SHP77 (cell line): ENCODE results near the gene RLF.
"Not testable (repeated sequence)": the region's sequence is repeated elsewhere in the genome, so short reads cannot be mapped to it uniquely, and the experiment has no call there.

Experiments used
- DNase-seq, 2 experiments: peaks; one replicate each; lab custom pipeline; 2025; lab: John Stamatoyannopoulos, UW

The RLF gene

DNA sequence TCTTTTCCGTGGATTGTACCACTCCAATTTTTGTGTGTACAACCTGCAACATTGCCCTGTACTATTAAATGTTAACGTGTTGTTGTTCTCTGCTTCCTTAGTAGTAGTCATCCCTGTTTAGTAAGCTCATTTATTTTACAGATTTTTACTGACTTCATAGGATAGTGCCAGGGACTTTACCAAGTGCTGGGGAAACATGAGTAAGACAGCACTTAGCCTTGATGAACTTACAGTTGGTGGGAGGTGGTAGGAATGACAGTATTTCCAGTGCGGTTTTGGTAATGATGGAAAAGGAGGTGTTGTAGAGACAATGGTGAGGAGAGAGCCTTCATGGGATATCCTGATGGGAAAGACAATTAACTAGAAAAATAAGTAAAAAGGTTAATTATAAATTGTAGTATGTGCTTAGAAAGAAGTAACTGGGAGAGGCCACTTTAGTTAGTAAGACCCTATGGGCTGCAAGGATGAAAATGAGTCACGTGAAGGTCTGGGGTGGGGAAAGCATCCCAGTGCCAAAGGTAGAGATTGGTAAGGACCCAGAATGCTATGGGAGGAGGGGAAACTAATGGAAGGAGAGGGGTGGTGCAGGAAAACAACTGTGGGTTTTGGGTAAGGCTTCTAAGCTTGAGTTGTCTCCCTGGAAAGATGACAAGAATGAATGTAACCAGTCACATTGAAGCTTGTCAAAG, 1.7 kb downstream of the RLF start:
- no peak for DNase-seq

DNA sequence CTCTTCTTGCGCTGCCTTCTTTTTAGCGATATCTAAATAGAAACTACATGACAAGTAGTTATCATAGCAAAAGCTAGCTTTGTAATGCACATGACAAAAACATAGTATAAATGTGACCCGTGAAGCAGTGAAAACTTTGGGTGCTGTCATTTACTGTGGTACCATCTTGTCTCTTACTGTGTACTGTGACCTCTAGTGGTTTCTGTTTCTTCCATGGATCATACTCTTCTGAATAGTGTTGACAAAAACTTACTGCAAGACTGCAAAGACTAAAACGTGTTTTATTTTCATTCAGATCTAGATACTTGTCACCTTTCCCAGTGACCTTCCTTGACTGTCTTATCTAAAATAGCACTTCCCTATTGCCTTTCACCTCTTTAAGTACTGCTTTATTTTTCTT, 6.1 kb downstream of the RLF start:
- no peak for DNase-seq

DNA sequence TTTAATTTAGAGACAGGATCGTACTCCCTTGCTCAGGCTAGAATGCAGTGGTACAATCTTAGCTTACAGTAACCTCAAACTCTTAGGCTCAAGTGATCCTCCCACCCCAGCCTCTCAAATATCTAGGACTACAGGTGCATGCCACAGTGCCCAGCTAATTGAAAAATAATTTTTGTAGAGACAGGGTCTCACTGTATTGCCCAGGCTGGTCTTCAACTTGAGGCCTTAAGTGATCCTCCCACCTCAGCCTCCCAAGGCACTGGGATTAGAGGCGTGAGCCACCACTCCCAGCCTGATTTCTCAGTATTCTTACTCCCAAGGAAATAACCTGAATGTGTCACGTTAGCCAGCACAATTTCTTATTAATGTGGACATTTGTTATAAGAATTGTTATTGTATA, 9.8 kb downstream of the RLF start:
- no peak for DNase-seq

DNA sequence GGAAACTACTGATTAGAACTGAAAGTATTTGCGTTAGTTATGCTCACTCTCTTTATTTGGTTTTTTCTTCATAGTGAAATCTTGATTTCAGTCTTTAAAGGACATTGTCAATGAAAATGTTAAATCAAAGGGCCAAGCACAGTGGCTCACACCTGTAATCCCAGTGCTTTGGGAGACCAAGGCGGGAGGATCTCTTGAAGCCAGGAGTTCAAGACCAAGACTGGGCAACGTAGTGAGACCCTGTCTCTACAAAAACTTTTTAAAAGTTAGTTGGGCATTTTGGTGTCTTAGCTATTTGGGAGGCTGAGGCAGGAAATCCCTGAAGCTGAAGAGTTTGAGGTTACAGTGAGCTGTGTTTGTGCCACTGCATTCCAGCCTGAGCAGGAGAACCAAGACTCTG, 13.6 kb downstream of the RLF start:
- DNase-seq: no peak

DNA sequence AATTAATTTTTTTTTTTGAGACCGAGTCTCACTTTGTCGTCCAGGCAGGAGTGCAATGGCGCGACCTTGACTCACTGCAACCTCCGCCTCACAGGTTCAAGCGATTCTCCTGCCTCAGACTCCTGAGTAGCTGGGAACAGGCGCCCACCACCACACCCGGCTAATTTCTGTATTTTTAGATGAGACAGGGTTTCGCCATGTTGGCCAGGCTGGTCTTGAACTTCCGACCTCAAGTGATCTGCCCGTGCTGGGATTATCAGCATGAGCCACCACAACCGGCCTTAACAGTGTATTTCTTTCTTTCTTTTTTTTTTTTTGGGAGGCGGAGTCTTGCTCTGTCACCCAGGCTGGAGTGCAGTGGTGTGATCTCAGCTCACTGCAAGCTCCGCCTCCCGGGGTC, 15.8 kb downstream of the RLF start:
- not testable (repeated sequence) for DNase-seq

DNA sequence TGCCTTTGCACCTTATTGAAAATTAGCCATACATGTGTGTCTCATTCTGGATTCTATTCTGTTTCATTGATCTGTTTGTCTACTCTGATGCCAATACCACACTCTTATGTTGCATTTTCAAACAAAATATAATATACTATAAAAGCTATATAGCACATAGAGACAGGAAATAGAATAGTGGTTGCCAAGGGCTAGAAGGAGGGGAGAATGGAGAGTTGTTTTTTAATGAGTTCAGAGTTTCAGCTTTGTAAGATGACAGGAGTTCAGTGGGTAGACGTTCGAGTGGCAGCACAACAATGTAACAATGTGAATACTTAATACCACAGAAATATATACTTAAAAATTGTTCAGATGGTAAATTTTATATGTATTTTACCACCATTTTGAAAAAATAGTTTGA, 17.0 kb downstream of the RLF start:
- no peak for DNase-seq

DNA sequence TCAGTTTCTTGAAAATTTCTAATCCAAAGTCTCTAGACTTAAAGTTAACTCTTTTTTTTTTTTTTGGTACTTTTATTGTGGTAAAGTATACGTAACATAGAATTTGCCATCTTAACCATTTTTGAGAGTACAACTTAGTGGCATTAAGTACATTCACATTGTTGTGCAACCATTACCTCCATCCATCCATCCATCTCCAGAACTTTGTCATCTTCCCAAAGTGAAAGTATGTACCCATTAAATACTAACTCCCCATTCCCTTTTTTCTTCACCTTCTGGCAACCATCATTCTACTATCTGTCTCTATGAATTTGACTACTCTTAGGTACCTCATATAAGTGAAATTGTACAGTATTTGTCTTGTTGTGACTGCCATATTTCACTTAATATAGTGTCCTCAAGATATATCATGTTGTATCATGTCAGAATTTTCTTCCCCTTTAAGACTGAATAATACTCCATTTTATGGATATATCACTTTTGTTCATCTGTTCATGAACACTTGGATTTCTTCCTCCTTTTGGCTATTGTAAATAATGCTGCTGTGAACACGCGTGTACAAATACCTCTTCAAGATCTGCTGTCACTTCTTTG, 18.4 kb downstream of the RLF start:
- DNase-seq: no peak

DNA sequence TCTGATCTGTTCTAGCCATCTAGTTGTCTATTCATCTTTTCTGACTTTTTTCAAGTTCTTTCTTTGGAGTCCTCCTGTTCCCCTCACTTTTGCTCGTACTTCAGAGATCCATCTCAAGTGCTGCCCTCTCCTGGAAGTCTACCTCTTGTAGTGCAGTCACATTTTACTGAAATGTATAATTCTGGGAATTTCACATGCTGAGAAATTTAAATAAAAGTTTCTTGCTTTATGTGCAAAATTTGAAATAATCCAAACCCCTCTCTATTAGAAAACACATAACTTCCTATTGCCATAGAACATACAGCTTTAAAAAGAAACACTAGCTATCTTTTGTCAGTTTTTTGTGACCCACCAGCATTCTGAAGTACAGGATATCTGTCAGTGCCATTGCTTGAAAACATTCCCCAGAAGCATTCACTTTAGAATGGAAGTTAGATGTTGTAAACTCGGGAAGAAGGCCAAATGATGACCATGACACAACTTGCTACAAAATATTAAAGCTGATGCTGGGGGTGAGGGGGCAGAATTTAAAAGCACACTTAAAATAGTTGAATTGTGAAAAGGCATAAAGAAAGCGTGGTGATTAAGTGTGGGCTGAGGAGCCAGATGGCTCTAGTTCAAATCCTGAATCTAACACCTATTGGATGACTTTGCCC, 22.0 kb downstream of the RLF start:
- DNase-seq: no peak

DNA sequence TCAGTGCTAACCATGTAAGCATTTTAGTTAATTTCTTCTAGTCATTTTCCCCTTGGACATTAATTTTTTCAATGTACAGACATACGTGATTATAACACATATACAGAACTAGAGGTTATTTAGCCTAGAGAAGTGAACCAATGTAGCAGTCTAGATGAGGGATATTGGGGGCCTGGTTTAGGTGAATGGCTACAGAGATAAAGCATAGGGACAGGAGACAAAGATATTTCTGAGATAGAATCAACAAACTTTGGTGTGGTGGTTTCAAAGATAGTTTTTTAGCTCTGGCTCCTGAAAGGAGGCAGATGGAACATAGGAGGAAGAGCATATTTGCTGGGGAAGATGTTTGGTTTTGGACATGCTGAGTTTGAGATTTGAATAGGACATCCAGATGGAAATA, 23.0 kb downstream of the RLF start:
- DNase-seq: no peak

DNA sequence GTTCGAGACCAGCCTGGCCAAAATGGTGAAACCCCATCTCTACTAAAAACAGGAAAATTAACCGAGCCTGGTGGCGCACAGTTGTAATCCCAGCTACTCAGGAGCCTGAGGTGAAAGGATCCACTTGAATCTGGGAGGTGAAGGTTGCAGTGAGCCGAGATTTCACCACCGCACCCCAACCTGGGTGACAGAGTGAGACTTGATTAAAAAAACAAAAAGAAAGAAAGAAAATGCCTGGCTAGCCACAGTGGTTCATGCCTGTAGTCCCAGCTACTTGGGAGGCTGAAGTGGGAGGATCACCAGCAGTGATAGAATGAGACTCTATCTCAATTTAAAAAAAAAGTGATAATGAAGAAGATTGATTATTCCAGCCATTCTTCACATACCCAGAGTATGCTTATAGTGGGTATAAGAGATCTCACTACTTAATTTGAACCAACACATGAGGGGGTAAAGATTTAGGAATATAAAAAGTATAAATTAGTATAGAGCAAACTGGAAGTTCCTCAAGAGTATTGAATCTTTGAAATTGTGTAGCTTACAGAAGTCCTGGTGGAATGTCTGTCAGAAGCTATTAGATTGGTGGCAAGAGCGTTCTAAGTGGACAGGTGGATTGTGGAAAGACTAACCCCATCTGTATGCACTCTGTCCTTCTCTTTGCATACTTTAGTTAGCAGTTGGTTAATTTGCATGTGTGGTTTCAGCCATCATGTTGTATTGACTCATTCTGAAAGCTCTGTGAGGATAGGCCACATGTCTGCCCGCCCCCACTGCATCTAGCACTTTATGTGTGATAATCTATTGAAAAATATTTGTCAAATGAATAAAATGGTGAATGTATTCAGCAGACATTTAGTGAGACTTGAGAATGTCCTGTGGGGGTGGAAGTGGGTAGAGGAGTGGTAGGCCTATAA, 25.0 kb downstream of the RLF start:
- no peak for DNase-seq

DNA sequence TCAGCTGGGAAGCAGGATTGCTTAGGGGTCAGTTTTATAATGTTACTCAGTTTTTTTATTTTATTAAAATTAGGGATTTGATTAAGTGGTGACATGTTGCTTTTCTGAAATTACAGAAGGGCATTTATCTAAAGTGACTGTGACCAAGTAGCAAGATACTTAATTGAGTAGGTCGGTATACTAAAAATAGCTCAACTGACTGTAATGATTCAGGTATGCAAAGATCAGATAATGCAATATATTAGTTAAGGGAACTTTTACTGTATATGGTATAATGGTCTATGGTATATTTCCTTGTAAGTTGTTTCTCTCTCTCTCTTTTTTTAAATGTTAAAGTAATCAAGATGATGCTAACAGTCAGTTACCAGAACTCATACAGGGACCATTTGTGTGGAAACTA, 26.2 kb downstream of the RLF start:
- DNase-seq: no peak

DNA sequence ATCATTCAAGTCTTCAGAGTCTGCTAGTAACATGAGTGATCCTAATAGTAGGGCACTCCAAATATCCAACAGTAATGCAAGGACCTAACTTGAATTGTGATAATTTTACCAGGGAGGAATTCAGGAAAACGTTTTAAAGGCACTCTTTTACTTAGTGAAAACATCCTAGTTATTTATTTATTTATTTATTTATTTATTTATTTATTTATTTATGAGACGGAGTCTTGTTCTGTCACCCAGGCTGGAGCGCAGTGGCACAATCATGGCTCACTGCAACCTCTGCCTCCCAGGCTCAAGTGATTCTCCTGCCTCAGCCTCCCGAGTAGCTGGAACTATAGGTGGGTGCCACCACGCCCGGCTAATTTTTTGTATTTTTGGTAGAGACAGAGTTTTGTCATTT, 33.5 kb downstream of the RLF start:
- not testable (repeated sequence) for DNase-seq

DNA sequence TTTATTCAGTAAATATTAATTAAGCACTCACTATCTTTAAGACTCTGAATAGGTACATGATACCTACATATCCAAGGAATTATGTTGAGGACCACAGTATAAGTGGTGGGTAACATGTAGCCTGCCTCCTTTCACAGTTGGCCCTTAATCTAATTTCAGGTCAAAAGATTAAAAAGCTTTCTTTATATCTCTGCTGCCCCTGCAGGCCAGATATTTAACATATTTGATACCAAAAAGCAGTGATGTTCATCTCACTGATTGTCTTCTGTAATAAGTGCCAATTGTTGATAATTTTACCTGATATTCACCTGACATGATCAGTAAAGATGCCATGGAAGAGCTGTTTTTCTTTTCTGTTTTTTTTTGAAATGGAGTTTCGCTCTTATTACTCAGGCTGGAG, 36.5 kb downstream of the RLF start:
- DNase-seq: no peak

DNA sequence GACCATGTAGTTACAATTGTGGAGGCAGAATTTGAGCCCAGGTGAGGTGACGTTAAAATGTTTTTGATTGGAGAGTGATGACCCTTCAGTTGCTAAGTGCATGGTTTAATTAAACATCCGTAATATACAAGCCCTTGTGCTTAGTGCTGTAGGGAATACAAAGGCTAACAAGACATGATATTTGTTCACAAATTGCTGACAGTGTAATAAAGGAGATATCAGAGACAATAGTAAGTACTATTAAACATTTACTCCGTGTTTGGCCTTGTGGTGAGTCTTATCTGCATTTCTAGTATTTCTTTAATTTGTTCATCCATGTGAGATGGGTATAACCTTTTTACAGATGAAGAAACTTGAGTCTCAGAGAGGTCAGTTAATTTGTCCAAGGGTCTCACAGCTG, 37.9 kb downstream of the RLF start:
- no peak for DNase-seq

DNA sequence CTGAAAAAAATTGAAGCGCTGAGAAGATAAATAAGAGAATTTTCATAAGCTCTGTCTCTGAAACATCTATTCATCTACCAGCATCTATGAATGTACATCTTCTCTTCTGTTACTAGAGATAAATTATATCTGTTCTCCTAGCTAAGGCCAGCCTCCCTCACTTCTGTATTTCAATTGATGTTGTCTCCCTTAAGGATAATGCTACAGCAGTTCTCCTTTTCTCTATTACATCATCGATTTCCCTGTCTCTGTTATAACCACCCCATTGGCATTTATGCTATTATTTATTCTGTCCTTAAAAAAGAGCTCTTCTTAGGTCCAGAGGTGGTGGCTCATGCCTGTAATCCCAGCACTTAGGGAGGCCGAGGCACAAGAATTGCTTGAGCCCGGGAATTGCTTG, 43.7 kb downstream of the RLF start:
- DNase-seq: no peak

DNA sequence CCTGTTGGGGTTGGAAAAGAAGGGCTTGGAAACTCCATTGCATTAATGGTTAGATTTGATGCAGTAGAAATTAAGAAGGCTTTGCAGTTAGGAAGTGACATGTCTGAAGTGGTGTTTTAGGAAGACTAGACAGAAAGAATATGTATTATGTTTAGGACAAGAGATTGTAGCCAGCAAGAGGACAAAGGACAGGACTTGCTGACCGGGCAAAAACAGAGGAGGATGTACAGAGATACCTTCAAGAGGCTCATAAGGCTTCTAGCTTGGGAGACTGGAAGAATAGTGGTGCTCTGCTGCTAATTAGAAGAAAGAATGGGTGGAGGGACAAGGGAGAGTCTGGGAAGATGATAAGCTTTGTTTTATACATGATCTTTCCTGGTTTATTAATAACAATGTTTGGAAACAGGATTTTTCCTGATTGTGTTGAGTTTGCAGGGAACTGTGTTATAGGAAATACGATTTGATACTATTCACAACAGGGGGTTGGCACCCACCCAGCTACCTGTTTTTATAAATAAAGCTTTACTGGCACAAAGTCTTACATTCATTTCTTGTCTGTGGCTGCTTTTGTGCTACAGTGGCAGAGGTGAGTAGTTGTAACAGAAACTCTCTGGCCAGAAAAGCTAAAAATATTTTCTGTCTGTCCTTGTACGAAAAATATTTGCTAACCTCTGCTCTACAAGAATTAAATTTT, 49.5 kb downstream of the RLF start:
- no peak for DNase-seq

DNA sequence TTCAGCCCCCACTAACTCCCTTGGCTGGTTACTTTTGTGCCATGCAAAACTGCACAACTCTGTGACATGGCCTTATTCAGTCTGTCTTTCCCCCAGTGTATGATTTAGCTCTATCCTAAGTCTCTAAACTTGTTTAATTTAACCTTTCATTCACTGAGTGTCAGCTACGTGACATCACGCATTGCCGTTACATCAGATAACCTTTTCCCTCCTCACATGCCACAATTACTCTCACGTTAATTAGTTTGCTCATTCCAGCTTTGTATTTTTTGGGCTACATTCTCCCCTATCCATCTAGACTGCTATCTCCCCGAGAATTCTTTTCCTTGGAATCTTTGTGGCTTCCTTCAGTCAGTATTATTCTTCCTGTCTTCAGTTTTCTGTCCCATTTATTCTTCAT, 57.1 kb downstream of the RLF start:
- no peak for DNase-seq

DNA sequence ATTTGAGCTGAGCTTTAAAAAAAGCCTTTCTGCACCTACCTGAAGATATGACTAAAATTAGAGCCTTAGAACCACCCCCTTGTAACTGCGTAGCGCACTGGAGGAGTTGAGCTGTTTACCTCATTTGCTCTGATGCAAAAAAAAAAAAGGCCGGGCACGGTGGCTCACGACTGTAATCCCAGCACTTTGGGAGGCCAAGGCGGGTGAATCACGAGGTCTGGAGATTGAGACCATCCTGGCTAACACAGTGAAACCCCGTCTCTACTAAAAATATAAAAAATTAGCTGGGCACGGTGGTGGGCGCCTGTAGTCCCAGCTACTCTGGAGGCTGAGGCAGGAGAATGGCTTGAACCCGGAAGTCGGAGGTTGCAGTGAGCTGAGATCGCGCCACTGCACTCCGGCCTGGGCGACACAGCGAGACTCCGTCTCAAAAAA, 60.3 kb downstream of the RLF start:
- not testable (repeated sequence) for DNase-seq

DNA sequence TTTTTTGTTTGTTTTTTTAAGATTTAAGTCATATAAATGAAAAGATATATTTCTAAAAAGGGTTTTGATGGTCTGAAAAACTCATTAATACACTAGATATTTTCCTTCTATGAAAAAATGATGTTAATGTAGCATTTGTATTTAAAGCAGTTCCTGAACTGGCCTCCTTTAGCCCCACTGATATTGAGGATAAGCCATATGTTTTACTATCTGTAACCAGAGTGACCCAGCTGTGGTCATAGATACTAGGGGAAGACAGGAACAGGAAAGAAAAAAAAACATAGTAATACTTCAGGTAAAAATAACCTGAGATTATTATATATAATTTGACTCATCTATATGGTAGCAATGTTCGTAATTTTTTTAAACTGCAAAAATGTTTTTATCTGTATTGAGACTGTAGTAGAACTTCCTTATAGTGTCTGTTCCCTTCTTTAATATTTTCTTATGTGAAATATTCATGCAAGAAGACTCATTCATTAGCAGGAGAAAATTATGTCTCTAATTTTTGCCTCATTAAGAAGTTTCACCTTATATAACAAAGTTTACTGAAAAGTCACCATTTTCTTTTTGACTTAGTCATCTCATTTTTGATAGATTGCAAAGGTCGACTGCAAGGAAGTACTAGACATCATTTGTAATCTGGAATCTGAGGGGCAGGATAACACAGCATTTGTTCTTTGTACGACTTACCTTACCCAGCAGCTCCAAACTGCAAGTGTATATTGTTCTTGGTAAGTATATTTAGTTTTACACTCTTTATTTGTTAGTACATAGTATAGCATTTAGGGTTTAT, 61.0 kb downstream of the RLF start:
- DNase-seq: no peak

DNA sequence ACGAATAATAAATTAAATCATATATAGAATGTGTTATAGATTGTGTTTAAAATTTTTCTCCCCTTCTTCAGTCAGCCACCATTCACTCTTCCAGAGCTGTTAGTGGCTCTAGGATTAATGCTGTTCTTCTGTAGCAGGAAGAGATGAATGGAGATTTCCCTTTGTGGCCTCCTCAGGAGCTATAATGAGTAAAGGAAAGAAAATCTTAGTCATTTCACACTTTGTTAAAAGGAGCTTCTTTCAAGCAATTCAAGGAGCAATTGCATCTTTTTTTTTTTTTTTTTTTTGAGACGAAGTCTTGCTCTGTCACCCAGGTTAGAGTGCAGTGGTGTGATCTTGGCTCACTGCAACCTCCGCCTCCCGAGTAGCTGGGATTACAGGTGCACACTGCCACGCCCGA, 62.9 kb downstream of the RLF start:
- DNase-seq: no peak

DNA sequence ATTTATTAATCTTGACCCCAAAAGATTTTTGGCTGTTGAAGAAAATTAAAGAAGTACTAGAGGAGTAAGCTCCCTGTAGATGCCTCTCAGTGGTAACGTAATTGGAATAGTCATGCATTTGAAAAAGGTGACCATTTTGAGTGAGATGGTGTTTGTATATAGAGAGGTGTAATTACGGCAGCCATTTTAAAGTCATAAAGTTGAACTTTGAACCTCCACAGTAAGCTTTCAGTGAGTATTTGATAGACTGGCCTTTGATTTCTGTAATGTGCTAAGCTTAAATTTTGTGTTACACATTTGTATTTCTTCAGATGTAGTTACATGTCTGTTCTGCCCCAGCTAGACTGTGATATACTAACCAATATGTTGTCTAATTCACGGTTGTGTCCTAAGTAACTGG, 65.0 kb downstream of the RLF start:
- no peak for DNase-seq
